HepG2 (cell line): Measurements from ENCODE around the gene MRFAP1L1. TPM values are rescaled to one million over a fixed set of nuclear protein-coding genes. Genes with fewer than 3 reads are reported as not detected.

Source experiments
- ATAC-seq: fragments of 200-7000 bp; cut with Tn5 transposase; 3 replicates; pipeline ENCODE4 v1.9.1; 2020; ENCODE audit warnings: mild to moderate bottlenecking, moderate library complexity
- BruUV-seq: library from RNA; stranded (reverse); fragments of 400-500 nt; replicated peaks from 2 replicates; lab custom pipeline; 2021; lab: Mats Ljungman, UMichigan
- CTCF ChIA-PET: fragments of 300-600 bp; formaldehyde crosslinking; extraction: SDS; loops from one replicate; lab custom pipeline; 2021; ENCODE audit warnings: low total read pairs, inconsistent platforms, low intra/inter-chr PET ratio; lab: Yijun Ruan, JAX
- POLR2A ChIA-PET: fragments of 350-600 bp; sonication (Branson Sonifier 250); formaldehyde crosslinking; loops from one replicate; lab custom pipeline; 2020; ENCODE audit warnings: antibody characterized with exemption, inconsistent platforms; lab: Yijun Ruan, JAX
- DNase-seq: peaks from one replicate; pipeline ENCODE4 v3.0.0-alpha.2; 2015; ENCODE audit warnings: low spot score
- FAIRE-seq: peaks from 3 replicates; lab custom pipeline; 2011; peaks lifted over from hg19 to GRCh38; lab: Jason Lieb, UNC
- H2AFZ ChIP-seq: one replicate; pipeline ENCODE4 v1.6.1; 2011; ENCODE audit warnings: low read length, inconsistent platforms
- H3K27ac ChIP-seq: fragments of 300-600 bp; 3 replicates; pipeline ENCODE4 v1.8.0; 2011; ENCODE audit warnings: mixed run types, mild to moderate bottlenecking, mixed read lengths, low read length, inconsistent platforms; ENCODE audit not compliant: insufficient read depth; ENCODE audit errors: extremely low read length
- H3K27me3 ChIP-seq, 2 experiments: fragments of 200-600 bp in 1 of 2; 2 replicates in 1 of 2; 3 replicates in 1 of 2; pipeline versions ENCODE4 v1.6.0 to v1.8.0; 2011; ENCODE audit warnings: low read length in 2 of 2, mild to moderate bottlenecking in 2 of 2, moderate library complexity in 2 of 2, inconsistent platforms in 1 of 2; ENCODE audit not compliant: insufficient read depth in 2 of 2, control insufficient read depth in 1 of 2
- H3K36me3 ChIP-seq, 2 experiments: fragments of 200-600 bp in 1 of 2; replicated peaks in 1 of 2; 2 replicates in 1 of 2; 3 replicates in 1 of 2; pipeline versions ENCODE4 v1.5.1 to v1.8.0; 2011; ENCODE audit warnings: low read length in 2 of 2, inconsistent platforms in 1 of 2; ENCODE audit not compliant: insufficient read depth in 2 of 2, control insufficient read depth in 1 of 2
- H3K4me1 ChIP-seq: 2 replicates; pipeline ENCODE4 v1.5.1; 2012; ENCODE audit warnings: low read length, inconsistent platforms; ENCODE audit not compliant: insufficient read depth
- H3K4me2 ChIP-seq: 2 replicates; pipeline ENCODE4 v1.6.0; 2011; ENCODE audit warnings: low read depth, low read length, inconsistent platforms
- H3K4me3 ChIP-seq, 3 experiments: fragments of 200-600 bp in 1 of 3; sonication (generic), shearing (Covaris generic) in 1 of 3; replicated peaks in 1 of 3; 2 replicates each; pipeline ENCODE4 v1.5.1; 2011 to 2016; ENCODE audit warnings: low read length in 3 of 3, inconsistent platforms in 2 of 3, low read depth in 2 of 3, mild to moderate bottlenecking in 2 of 3, control low read depth in 1 of 3, mixed read lengths in 1 of 3; ENCODE audit not compliant: insufficient read depth in 1 of 3
- H3K79me2 ChIP-seq: one replicate; pipeline ENCODE4 v1.6.1; 2011; ENCODE audit warnings: low read length, inconsistent platforms; ENCODE audit not compliant: insufficient read depth
- H3K9ac ChIP-seq: 2 replicates; pipeline ENCODE4 v1.6.0; 2011; ENCODE audit warnings: mild to moderate bottlenecking, low read depth, low read length, inconsistent platforms; ENCODE audit not compliant: insufficient read depth
- H3K9me3 ChIP-seq: 2 replicates; pipeline ENCODE4 v1.5.1; 2012; ENCODE audit warnings: mild to moderate bottlenecking, low read length
- H4K20me1 ChIP-seq: 2 replicates; pipeline ENCODE4 v1.6.0; 2011; ENCODE audit warnings: inconsistent platforms, mild to moderate bottlenecking, low read length, moderate library complexity; ENCODE audit not compliant: insufficient read depth
- AHR ChIP-seq: IDR thresholded peaks from 2 replicates; pipeline ENCODE4 v1.6.1; 2018; ENCODE audit warnings: missing genetic modification reagents, missing compliant biosample characterization
- KDM2A ChIP-seq: sonication (generic); formaldehyde crosslinking; IDR thresholded peaks from 2 replicates; pipeline ENCODE4 v1.4.0; 2020; ENCODE audit warnings: low read depth, missing genetic modification reagents, borderline replicate concordance
- MBD4 ChIP-seq: IDR thresholded peaks from 2 replicates; pipeline ENCODE4 v1.6.1; 2012; ENCODE audit warnings: low read length, inconsistent platforms, borderline replicate concordance
- PATZ1 ChIP-seq: sonication (generic); formaldehyde crosslinking; IDR thresholded peaks from 2 replicates; pipeline ENCODE4 v1.4.0; 2020; ENCODE audit warnings: missing genetic modification reagents
- POLR2G ChIP-seq: fragments of 200-400 bp; formaldehyde crosslinking; IDR thresholded peaks from 2 replicates; pipeline ENCODE4 v1.6.1; 2018; ENCODE audit warnings: mild to moderate bottlenecking, low read depth, low read length, moderate library complexity
- STAG1 ChIP-seq: sonication (generic); formaldehyde crosslinking; IDR thresholded peaks from 2 replicates; pipeline ENCODE4 v1.4.0; 2020; ENCODE audit warnings: missing genetic modification reagents
- ZMYM2 ChIP-seq: sonication (generic); formaldehyde crosslinking; IDR thresholded peaks from 2 replicates; pipeline ENCODE4 v1.8.0; 2022; ENCODE audit warnings: mild to moderate bottlenecking, missing genetic modification reagents
- ZNF24 ChIP-seq: fragments of 450-650 bp; IDR thresholded peaks from 2 replicates; pipeline ENCODE4 v1.6.1; 2017; ENCODE audit warnings: antibody characterized with exemption, mild to moderate bottlenecking
- WGBS: methylation state at CpG from one replicate; pipeline ENCODE4 v1.1.6; 2017; ENCODE audit warnings: low lambda C conversion rate; 5-methylcytosine and 5-hydroxymethylcytosine counted together
- in situ Hi-C: cut with HindIII; loops from 2 replicates; pipeline ENCODE4 v1.10.0; 2017; ENCODE audit warnings: low pct_unique_long_range_greater_than_20kb; ENCODE audit not compliant: extremely low pct_ligation_motif_present
- intact Hi-C: fragments of 100-400 bp; cut with micrococcal nuclease; formaldehyde crosslinking; loops from one replicate; pipeline ENCODE4 v1.10.0; 2022; ENCODE audit not compliant: unreplicated experiment
- polyA plus RNA-seq, 8 experiments: library from polyadenylated mRNA; depleted of rRNA in 3 of 8; stranded (reverse) in 7 of 8; unstranded in 1 of 8; fragments of >200 nt; fragmentation: Illumina TruSeq in 4 of 8; extraction: Trizol in 4 of 8; gene quantifications; 2 replicates each; pipeline versions ENCODE4 v1.2.1 to v1.2.3, GENCODE V29; 2011 to 2016; ENCODE audit warnings: low read depth in 4 of 8, missing spikeins in 1 of 8, mixed read lengths in 1 of 8; ENCODE audit not compliant: insufficient read depth in 1 of 8
- total RNA-seq, 5 experiments: library from RNA; depleted of rRNA; stranded (reverse); fragments of >200 nt; fragmentation: Illumina TruSeq; extraction: Trizol; gene quantifications; 2 replicates each; pipeline ENCODE4 v1.2.3, GENCODE V29; 2016; ENCODE audit warnings: low read depth in 1 of 5
- TF ChIP-seq, protein P1 (sequence below): sonication (generic); formaldehyde crosslinking; IDR thresholded peaks from 2 replicates; pipeline ENCODE4 v1.5.0; 2020; ENCODE audit warnings: mild to moderate bottlenecking, missing genetic modification reagents, moderate library complexity
- TF ChIP-seq, protein P2 (sequence below): sonication (generic); formaldehyde crosslinking; IDR thresholded peaks from 2 replicates; pipeline ENCODE4 v1.5.1; 2020; ENCODE audit warnings: mild to moderate bottlenecking, missing genetic modification reagents, moderate library complexity

Gene MRFAP1L1
- total and polyA plus RNA-seq, 2 of the 13 experiments (the other 11 are each of a cell fraction or from before 2014, with no cell fraction given): 44.8 to 76.6 TPM

DNA sequence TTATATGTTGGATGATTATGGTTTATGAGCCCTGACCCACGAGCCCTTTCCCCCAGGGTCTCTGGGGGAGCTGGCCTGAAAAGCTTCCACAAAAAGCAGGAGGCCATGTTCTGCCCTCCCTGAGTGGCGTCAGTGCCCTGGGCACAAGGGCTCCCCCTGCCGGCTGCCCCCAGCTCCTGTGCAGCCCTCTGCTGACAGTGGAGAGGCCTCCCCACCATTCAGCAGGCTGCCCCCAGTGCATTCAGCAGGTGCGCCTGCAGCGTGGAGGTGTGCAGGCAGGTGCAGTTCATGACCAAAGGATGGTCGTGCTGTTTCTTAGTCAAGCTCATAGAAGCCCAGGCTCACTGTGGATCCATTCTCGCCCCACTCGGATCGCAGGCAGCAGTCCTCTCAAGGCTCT, 28.5 kb downstream of the MRFAP1L1 start:
- FAIRE-seq: no peak
- H3K36me3 ChIP-seq: peaks cover 0 to 2% of the 10 kb centered on the region in 2 experiments; a peak in 1 of 5 replicates
- peaks cover 6% of the 10 kb centered on the region for H4K20me1 ChIP-seq
- H3K4me3 ChIP-seq: no peak overlapping the region
- CTCF ChIA-PET: no interaction called here
- no peak overlapping the region for H2AFZ ChIP-seq
- H3K27me3 ChIP-seq: no peaks in the 10 kb centered on the region
- no peak overlapping the region for H3K27ac ChIP-seq
- WGBS: 100% methylated on average over 1 of the region's 9 CpGs
- peak; percentile 43 for ATAC-seq
- no peak overlapping the region for H3K9ac ChIP-seq
- peak; percentile 45; the same call in 1 of the 2 replicates for TF ChIP-seq ZMYM2 (CRISPR knock-in tag)
- TF ChIP-seq, protein P1, sequence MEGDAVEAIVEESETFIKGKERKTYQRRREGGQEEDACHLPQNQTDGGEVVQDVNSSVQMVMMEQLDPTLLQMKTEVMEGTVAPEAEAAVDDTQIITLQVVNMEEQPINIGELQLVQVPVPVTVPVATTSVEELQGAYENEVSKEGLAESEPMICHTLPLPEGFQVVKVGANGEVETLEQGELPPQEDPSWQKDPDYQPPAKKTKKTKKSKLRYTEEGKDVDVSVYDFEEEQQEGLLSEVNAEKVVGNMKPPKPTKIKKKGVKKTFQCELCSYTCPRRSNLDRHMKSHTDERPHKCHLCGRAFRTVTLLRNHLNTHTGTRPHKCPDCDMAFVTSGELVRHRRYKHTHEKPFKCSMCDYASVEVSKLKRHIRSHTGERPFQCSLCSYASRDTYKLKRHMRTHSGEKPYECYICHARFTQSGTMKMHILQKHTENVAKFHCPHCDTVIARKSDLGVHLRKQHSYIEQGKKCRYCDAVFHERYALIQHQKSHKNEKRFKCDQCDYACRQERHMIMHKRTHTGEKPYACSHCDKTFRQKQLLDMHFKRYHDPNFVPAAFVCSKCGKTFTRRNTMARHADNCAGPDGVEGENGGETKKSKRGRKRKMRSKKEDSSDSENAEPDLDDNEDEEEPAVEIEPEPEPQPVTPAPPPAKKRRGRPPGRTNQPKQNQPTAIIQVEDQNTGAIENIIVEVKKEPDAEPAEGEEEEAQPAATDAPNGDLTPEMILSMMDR (CRISPR knock-in tag): peak; percentile 75
- TF ChIP-seq PATZ1: 0 out of 2 replicates have a peak, but pooled peaks have one; percentile 17
- 0 out of 2 replicates have a peak, but pooled peaks have one; percentile 24 for TF ChIP-seq AHR (CRISPR knock-in tag)
- TF ChIP-seq, protein P2, sequence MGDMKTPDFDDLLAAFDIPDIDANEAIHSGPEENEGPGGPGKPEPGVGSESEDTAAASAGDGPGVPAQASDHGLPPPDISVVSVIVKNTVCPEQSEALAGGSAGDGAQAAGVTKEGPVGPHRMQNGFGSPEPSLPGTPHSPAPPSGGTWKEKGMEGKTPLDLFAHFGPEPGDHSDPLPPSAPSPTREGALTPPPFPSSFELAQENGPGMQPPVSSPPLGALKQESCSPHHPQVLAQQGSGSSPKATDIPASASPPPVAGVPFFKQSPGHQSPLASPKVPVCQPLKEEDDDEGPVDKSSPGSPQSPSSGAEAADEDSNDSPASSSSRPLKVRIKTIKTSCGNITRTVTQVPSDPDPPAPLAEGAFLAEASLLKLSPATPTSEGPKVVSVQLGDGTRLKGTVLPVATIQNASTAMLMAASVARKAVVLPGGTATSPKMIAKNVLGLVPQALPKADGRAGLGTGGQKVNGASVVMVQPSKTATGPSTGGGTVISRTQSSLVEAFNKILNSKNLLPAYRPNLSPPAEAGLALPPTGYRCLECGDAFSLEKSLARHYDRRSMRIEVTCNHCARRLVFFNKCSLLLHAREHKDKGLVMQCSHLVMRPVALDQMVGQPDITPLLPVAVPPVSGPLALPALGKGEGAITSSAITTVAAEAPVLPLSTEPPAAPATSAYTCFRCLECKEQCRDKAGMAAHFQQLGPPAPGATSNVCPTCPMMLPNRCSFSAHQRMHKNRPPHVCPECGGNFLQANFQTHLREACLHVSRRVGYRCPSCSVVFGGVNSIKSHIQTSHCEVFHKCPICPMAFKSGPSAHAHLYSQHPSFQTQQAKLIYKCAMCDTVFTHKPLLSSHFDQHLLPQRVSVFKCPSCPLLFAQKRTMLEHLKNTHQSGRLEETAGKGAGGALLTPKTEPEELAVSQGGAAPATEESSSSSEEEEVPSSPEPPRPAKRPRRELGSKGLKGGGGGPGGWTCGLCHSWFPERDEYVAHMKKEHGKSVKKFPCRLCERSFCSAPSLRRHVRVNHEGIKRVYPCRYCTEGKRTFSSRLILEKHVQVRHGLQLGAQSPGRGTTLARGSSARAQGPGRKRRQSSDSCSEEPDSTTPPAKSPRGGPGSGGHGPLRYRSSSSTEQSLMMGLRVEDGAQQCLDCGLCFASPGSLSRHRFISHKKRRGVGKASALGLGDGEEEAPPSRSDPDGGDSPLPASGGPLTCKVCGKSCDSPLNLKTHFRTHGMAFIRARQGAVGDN: peak; percentile 25; the same call in 1 of the 2 replicates
- peak; percentile 20; the same call in 1 of the 2 replicates for TF ChIP-seq STAG1
- TF ChIP-seq MBD4: no peak
- TF ChIP-seq POLR2G: 0 out of 2 replicates have a peak, but pooled peaks have one; percentile 41
- 0 out of 2 replicates have a peak, but pooled peaks have one; percentile 13 for TF ChIP-seq KDM2A (CRISPR knock-in tag)
- TF ChIP-seq ZNF24: no peak
- TF ChIP-seq, all 625 proteins: peak for 8
- Histone ChIP-seq H3K4me1 (peaks cover 50% of the 10 kb centered on the region), H3K9me3 (no peaks in the 10 kb centered on the region), H3K4me2 (no peak overlapping the region), H3K79me2 (peaks cover 15% of the 10 kb centered on the region)
- DNase-seq: no peak
- POLR2A ChIA-PET: interaction anchor here (1.1 to 1.3 kb wide), 3 partner anchors 8 to 14 kb away, joined by 3 to 10 read pairs (median 6); partner anchors contain the start of gene S100P
- in situ Hi-C loops: no loop called here
- BruUV-seq: no TSS peak
- intact Hi-C loops: loop anchor here (10.0 kb wide), 1 partner anchor 56 kb away; no protein-coding TSS in a partner anchor
